GM20000 (cell line): ENCODE data around the gene HYAL2.

Experiments used
- DNase-seq: peaks from one replicate; pipeline ENCODE4 v3.0.0; 2012; ENCODE audit warnings: low spot score
- TF ChIP-seq, protein P1 (sequence below): IDR thresholded peaks from 2 replicates; pipeline ENCODE4 v1.5.1; 2012; ENCODE audit warnings: mild to moderate bottlenecking, control low read depth; ENCODE audit errors: extremely low read depth, missing control alignments

The HYAL2 gene

DNA sequence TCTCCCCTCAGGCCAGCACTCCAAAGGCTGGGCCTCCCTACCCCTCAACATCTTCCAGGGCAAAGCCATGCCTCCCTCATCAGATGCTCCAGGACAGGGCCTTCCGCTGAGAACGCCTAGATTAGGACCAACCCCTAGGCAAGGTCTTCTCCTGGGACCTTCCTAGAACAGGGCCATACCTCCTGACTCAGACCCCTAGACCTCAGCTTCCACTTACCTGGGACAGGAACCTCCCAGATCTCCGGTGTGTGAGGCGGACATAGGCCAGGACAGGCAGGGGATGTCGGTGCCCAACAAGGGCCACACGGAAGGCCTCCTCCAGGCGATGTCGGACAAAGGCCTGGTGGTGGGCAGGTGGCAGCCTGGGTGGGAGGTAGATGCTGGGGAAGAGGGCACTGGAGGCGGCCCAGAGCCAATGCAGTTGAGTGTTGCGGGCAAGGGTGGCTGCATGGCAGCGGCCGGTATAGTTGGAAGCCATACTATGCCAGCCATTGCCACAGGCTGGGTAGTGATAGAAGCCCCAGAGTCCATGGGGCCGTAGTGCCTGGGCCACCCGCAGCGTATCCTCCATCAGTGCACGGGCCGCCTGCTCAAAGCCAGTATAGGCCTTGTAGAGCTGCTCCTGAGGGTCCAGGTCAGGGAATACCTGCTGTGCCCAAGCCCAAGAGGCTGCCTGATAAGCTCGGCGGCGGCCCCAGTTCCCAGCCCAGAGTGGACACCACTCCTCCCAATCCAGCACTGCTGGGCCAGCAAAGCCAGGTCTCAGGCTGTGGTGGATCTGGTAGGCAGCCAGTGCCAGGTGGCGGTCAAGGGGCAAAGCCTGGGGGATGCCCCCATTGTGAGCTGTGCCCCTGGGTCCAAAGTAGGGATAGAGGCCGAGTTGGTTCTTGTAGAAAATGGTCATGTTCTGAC is 27.8 kb downstream of the HYAL2 start:
- no peak for DNase-seq
- TF ChIP-seq, protein P1, sequence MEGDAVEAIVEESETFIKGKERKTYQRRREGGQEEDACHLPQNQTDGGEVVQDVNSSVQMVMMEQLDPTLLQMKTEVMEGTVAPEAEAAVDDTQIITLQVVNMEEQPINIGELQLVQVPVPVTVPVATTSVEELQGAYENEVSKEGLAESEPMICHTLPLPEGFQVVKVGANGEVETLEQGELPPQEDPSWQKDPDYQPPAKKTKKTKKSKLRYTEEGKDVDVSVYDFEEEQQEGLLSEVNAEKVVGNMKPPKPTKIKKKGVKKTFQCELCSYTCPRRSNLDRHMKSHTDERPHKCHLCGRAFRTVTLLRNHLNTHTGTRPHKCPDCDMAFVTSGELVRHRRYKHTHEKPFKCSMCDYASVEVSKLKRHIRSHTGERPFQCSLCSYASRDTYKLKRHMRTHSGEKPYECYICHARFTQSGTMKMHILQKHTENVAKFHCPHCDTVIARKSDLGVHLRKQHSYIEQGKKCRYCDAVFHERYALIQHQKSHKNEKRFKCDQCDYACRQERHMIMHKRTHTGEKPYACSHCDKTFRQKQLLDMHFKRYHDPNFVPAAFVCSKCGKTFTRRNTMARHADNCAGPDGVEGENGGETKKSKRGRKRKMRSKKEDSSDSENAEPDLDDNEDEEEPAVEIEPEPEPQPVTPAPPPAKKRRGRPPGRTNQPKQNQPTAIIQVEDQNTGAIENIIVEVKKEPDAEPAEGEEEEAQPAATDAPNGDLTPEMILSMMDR = no peak

DNA sequence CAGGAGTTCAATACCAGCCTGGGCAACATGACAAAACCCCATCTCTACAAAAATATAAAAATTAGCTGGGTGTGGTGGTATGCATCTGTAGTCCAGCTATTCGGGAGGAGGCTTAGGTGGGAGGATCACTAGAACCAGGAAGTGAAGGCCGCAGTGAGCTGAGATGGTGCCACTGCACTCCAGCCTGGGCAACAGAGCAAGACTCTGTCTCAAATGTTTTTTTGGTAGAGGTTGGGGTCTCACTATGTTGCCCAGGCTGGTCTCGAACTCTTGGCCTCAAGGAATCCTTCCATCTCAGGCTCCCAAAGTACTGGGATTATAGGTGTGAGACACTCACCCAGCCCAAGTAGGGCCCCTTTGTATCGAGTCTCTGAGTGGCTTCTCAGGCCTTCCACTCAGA is 28.5 kb downstream of the HYAL2 start:
- no peak for DNase-seq
- TF ChIP-seq, protein P1 = no peak

DNA sequence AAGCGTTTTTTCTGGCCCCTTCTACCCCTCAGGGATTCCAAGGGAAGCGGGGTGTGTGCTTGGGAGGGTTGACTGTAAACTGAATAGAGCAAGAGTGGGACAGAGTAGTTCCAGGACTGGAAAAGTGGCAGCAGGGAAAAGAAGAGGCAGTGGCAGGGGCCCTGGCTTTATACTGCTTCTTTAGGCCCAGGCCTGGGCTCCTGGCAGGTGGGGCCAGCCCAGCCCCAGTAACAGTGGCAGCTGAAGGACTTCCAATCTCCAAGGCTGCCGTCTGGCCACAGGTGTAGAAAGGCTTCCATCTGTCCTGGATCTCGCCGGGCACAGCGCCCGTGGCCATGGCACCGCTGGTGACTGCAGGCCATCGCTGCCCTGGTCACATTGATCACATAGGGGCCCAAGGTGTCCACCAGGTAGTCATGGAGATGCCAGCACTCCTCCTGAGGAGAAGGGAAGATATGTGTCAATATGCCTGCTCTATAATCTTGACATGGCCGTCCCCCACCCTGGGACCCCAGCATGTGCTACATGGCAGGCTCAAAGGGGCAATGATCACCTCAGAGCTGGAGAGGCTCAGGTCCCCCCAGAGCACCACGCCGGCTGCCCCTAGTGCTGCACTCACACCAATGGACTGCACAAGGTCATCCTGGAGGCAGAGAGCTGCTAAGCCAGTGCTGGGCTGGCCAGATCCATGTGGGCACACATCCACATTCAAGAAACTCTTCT is 29.3 kb downstream of the HYAL2 start:
- TF ChIP-seq, protein P1 = no peak
- DNase-seq = no peak

DNA sequence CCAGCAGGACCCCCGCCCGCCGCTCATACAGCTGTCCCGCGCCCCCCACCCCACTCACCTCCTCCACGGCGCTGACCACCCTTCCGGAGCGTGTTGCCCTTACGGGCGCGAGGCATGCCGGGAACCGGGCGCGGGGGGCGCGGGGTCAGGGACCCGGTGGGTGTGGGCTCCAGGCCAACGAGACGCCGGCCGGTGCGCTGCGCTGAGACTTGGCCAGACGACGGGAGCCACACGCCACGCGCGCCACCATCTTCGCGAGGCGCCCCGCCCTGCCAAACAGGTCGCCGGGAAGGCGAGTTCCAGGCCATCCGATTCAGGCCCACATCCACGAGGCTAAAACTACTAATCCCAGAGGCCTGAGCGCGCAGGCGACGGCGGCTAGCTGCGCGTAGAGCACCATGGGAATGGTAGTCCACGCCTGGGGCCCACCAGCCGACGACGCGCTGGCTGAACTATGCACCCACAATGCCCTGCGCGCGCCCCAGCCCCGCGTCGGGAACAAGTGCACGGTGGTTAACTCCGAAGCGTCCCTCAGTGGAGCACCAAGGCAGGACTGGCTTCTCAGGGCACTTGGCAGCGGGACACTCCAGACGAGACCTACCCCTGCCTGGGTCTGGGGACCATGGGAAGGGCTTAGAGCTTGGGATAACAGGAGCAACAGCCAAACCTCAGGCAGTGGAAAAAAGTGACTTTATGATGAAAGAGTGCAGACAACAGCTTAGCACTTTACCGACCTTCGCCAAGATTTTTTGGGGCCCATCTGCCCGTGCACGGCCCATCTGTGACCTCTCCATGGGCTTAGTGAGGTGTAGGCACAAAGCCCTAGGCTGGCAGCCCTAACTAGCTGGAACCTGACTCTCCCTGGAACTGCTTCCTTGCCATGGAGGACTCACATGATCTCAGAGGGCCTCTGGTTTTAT is 30.1 kb downstream of the HYAL2 start, which contains the start of gene IFRD2:
Gene IFRD2, minus strand, starts transcription at position 271 of the 920 bp plus-strand sequence. Its CDS starts 155 bp downstream, at position 116.
- TF ChIP-seq, protein P1 = no peak
- peak; percentile 96 for DNase-seq

DNA sequence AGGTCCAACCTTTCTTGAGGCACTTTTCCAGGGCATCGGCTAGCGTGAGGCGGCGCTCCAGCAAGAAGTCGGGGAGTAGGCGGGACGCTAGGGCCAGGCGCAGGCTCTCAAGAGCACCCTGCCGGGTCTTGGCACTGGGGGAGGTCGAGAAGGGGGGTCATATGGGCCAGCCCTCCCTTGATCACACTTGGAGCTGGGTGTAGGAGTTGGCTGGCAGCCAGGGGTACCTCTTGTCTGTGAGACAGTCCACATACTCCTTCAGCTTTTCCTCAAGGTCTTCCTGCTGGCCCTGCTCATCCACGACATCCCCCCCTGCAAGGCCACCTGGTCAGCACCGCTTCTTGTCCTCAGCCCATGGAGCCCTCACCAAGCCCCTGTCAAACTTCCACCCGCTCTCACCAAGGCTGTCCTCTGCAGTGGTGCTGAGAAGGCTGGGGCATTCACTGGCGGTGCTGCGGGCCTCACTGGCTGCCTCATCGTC is 32.3 kb downstream of the HYAL2 start:
- TF ChIP-seq, protein P1 = no peak

DNA sequence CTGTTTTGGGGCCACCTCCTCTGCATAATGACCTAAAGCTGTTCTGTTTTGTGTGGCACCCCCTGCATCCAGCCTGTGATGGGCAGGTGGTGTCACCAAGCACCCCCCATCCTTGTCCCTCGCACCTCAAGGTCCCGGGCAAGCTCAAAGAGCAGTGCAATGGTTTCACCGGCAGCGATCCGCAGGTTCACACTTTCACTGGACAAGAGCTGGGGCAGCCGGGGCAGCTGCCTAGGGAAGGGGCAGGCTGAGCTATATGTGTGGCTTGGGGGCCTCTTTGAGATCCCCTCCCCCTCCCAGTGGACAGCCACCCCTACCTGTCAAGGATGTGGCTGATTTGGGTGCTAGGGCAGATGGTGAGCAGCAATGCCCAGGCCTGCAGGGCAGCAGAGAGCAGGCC is 33.4 kb downstream of the HYAL2 start:
- TF ChIP-seq, protein P1 = no peak
- DNase-seq = no peak

More for the DNA sequence above, 32.3 kb downstream of the HYAL2 start:
- no peak for DNase-seq
